HepG2 (cell line): Measurements from ENCODE around the gene LLGL2. TPM values are rescaled to one million over a fixed set of nuclear protein-coding genes. Genes with fewer than 3 reads are reported as not detected.
A peak's percentile ranks its signal among the peaks of the same experiment; 100 is the strongest.

Source experiments
- AGO2 ChIP-seq: fragments of 200-400 bp; formaldehyde crosslinking; optimal IDR thresholded peaks from 2 replicates; pipeline ENCODE3; 2017; ENCODE audit warnings: mild to moderate bottlenecking, low read depth, low read length, moderate library complexity
- CCDC6 ChIP-seq: sonication (generic); formaldehyde crosslinking; IDR thresholded peaks from 2 replicates; pipeline ENCODE4 v1.8.1; 2022; ENCODE audit warnings: mild to moderate bottlenecking, missing genetic modification reagents, moderate library complexity
- CHCHD3 ChIP-seq: sonication (generic); formaldehyde crosslinking; IDR thresholded peaks from 2 replicates; pipeline ENCODE4 v1.8.0; 2022; ENCODE audit warnings: mild to moderate bottlenecking, missing genetic modification reagents, moderate library complexity
- DMAP1 ChIP-seq: IDR thresholded peaks from 2 replicates; pipeline ENCODE4 v1.6.1; 2016
- ESRRA ChIP-seq: sonication (generic); formaldehyde crosslinking; IDR thresholded peaks from 2 replicates; pipeline ENCODE4 v1.5.1; 2020; ENCODE audit warnings: mild to moderate bottlenecking, low read depth, missing genetic modification reagents
- FOXA1 ChIP-seq, 2 experiments: fragments of 450-650 bp in 1 of 2; sonication (generic) in 1 of 2; formaldehyde crosslinking in 1 of 2; IDR thresholded peaks; 2 replicates each; pipeline versions ENCODE4 v1.4.0 to v1.6.1; 2016 to 2020; ENCODE audit warnings: missing genetic modification reagents in 1 of 2
- GABPB1 ChIP-seq: IDR thresholded peaks from 2 replicates; pipeline ENCODE4 v1.6.1; 2016; ENCODE audit warnings: mild to moderate bottlenecking, missing genetic modification reagents, moderate library complexity, missing compliant biosample characterization
- GATAD1 ChIP-seq: IDR thresholded peaks from 2 replicates; pipeline ENCODE4 v1.6.1; 2016; ENCODE audit warnings: missing genetic modification reagents, missing compliant biosample characterization
- HNRNPUL1 ChIP-seq: fragments of 200-400 bp; formaldehyde crosslinking; IDR thresholded peaks from 2 replicates; pipeline ENCODE4 v1.6.1; 2017; ENCODE audit warnings: low read depth, mild to moderate bottlenecking, low read length, moderate library complexity
- LCORL ChIP-seq, 2 experiments: fragments of 450-650 bp in 1 of 2; sonication (generic) in 1 of 2; formaldehyde crosslinking in 1 of 2; IDR thresholded peaks; 2 replicates each; pipeline versions ENCODE4 v1.5.0 to v1.6.1; 2017 to 2020; ENCODE audit warnings: antibody characterized with exemption in 1 of 2, missing genetic modification reagents in 1 of 2
- SAP130 ChIP-seq: IDR thresholded peaks from 2 replicates; pipeline ENCODE4 v1.6.1; 2016; ENCODE audit warnings: low read depth
- TFE3 ChIP-seq: IDR thresholded peaks from 2 replicates; pipeline ENCODE4 v1.6.1; 2016
- ZNF121 ChIP-seq: sonication (generic); formaldehyde crosslinking; IDR thresholded peaks from 2 replicates; pipeline ENCODE4 v1.5.0; 2020; ENCODE audit warnings: mild to moderate bottlenecking, missing genetic modification reagents
- ZNF276 ChIP-seq: sonication (generic); formaldehyde crosslinking; IDR thresholded peaks from 2 replicates; pipeline ENCODE4 v1.4.0; 2020; ENCODE audit warnings: mild to moderate bottlenecking, low read depth, missing genetic modification reagents
- ZNF569 ChIP-seq: sonication (generic); formaldehyde crosslinking; IDR thresholded peaks from 2 replicates; pipeline ENCODE4 v1.5.0; 2020; ENCODE audit warnings: mild to moderate bottlenecking, missing genetic modification reagents, moderate library complexity, borderline replicate concordance
- polyA plus RNA-seq, 8 experiments: library from polyadenylated mRNA; depleted of rRNA in 3 of 8; stranded (reverse) in 7 of 8; unstranded in 1 of 8; fragments of >200 nt; fragmentation: Illumina TruSeq in 4 of 8; extraction: Trizol in 4 of 8; gene quantifications; 2 replicates each; pipeline versions ENCODE4 v1.2.1 to v1.2.3, GENCODE V29; 2011 to 2016; ENCODE audit warnings: low read depth in 4 of 8, missing spikeins in 1 of 8, mixed read lengths in 1 of 8; ENCODE audit not compliant: insufficient read depth in 1 of 8
- total RNA-seq, 5 experiments: library from RNA; depleted of rRNA; stranded (reverse); fragments of >200 nt; fragmentation: Illumina TruSeq; extraction: Trizol; gene quantifications; 2 replicates each; pipeline ENCODE4 v1.2.3, GENCODE V29; 2016; ENCODE audit warnings: low read depth in 1 of 5
- TF ChIP-seq, protein P1 (sequence below): sonication (generic); formaldehyde crosslinking; IDR thresholded peaks from 2 replicates; pipeline ENCODE4 v1.8.0; 2022; ENCODE audit warnings: mild to moderate bottlenecking, missing genetic modification reagents, borderline replicate concordance
- TF ChIP-seq, protein P2 (sequence below): sonication (generic); formaldehyde crosslinking; IDR thresholded peaks from 2 replicates; pipeline ENCODE4 v1.4.0; 2020; ENCODE audit warnings: missing genetic modification reagents, low read depth, mild to moderate bottlenecking, borderline replicate concordance
- TF ChIP-seq, protein P3 (sequence below): sonication (generic); formaldehyde crosslinking; IDR thresholded peaks from 2 replicates; pipeline ENCODE4 v1.8.0; 2022; ENCODE audit warnings: mild to moderate bottlenecking, missing genetic modification reagents
- TF ChIP-seq, protein P4 (sequence below): sonication (generic); formaldehyde crosslinking; IDR thresholded peaks from 2 replicates; pipeline ENCODE4 v1.8.0; 2022; ENCODE audit warnings: missing genetic modification reagents, low read depth, mild to moderate bottlenecking, borderline replicate concordance

Gene LLGL2
- total and polyA plus RNA-seq, 2 of the 13 experiments (the other 11 are each of a cell fraction or from before 2014, with no cell fraction given): 83.0 to 86.7 TPM

DNA sequence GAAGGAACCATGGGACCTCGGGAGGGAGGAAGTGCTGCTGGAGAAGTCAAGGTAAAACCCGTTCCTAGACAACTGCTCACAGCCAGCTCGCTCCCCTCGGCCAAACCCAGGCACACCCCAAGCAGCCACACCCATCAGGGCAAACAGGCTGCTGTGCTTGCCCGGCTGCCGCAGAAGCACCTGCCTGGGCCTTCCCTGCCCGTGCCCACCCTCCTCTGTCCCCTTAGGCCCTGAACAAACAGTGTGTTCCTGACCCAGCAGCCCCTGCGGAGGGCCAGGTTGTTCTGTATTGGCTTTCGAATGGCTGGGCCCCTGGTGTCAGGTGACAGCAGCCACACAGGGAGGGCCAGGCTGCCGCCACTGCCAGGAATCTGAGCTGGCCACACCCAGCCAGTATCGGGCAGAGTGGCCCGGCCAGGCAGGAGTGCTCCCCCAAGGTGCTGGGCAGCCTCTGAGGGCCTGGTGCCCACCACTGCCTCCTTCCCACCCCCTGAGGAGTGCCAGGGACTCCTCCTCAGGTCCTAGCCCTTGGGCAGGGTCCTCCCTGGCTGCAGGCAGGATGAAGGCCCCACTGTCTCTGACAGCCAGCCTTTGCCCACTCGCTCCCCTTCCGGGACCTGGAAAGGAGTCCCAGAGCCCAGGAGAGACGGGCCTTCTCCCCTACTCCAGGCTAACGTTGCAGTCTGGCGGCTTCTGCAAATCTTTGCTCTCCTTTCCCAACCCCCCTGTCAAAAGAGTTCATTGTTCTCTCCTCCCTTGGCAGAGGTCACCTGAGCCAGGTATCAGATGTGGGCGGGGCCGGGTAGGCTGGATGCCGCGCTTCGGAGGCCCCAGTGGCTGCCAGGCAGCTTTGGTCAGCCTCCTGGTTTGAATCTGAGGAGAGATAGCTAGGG lies 24.0 kb downstream of the LLGL2 start (continued):
- TF ChIP-seq HNRNPUL1 (no peak), CHCHD3 (0 out of 2 replicates have a peak, but pooled peaks have one; percentile 81), FOXA1 (IDR thresholded peaks at IDR 0.05) (no peak), FOXA1 (CRISPR knock-in tag; IDR thresholded peaks at IDR 0.05) (peak; percentile 81), LCORL (IDR thresholded peaks at IDR 0.05) (no peak), LCORL (CRISPR knock-in tag; IDR thresholded peaks at IDR 0.05) (peak; percentile 94), TFE3 (CRISPR knock-in tag) (peak; percentile 95), ZNF276 (CRISPR knock-in tag) (no peak), GATAD1 (CRISPR knock-in tag) (peak; percentile 84), CCDC6 (CRISPR knock-in tag) (peak; percentile 56; the same call in 1 of the 2 replicates), AGO2 (peak; percentile 94), SAP130 (CRISPR knock-in tag) (peak; percentile 90), DMAP1 (CRISPR knock-in tag) (peak; percentile 42), ESRRA (peak; percentile 57; the same call in 1 of the 2 replicates), GABPB1 (CRISPR knock-in tag) (peak; percentile 74), ZNF121 (CRISPR knock-in tag) (peak; percentile 86), ZNF569 (CRISPR knock-in tag) (no peak)
- TF ChIP-seq, protein P1, sequence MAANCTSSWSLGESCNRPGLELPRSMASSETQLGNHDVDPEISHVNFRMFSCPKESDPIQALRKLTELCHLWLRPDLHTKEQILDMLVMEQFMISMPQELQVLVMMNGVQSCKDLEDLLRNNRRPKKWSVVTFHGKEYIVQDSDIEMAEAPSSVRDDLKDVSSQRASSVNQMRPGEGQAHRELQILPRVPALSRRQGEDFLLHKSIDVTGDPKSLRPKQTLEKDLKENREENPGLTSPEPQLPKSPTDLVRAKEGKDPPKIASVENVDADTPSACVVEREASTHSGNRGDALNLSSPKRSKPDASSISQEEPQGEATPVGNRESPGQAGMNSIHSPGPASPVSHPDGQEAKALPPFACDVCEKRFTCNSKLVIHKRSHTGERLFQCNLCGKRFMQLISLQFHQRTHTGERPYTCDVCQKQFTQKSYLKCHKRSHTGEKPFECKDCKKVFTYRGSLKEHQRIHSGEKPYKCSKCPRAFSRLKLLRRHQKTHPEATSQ: 0 out of 2 replicates have a peak, but pooled peaks have one; percentile 37
- TF ChIP-seq, protein P2, sequence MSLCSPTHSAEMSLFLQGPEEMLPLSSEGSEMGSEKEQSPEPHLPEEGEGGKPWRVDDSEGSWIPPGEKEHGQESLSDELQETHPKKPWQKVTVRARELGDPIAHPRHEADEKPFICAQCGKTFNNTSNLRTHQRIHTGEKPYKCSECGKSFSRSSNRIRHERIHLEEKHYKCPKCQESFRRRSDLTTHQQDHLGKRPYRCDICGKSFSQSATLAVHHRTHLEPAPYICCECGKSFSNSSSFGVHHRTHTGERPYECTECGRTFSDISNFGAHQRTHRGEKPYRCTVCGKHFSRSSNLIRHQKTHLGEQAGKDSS (CRISPR knock-in tag): 0 out of 2 replicates have a peak, but pooled peaks have one; percentile 37
- TF ChIP-seq, protein P3, sequence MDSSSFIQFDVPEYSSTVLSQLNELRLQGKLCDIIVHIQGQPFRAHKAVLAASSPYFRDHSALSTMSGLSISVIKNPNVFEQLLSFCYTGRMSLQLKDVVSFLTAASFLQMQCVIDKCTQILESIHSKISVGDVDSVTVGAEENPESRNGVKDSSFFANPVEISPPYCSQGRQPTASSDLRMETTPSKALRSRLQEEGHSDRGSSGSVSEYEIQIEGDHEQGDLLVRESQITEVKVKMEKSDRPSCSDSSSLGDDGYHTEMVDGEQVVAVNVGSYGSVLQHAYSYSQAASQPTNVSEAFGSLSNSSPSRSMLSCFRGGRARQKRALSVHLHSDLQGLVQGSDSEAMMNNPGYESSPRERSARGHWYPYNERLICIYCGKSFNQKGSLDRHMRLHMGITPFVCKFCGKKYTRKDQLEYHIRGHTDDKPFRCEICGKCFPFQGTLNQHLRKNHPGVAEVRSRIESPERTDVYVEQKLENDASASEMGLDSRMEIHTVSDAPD (CRISPR knock-in tag): 0 out of 2 replicates have a peak, but pooled peaks have one; percentile 46
- TF ChIP-seq, protein P4, sequence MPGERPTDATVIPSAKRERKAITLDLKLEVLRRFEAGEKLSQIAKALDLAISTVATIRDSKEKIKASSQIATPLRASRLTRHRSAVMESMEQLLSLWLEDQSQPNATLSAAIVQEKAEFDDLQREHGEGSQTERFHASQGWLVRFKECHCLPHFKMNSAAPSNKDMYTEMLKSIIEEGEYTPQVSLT (CRISPR knock-in tag): no peak; the same call in 1 of the 2 replicates
